GM12801 (cell line): Measurements from ENCODE around the gene RNASEH2B.

Experiments used
- TF ChIP-seq, protein P1 (sequence below): IDR thresholded peaks from one replicate; pipeline ENCODE4 v1.5.1; 2011; ENCODE audit warnings: control low read depth; ENCODE audit not compliant: insufficient read length; ENCODE audit errors: extremely low read depth

RNASEH2B gene

DNA sequence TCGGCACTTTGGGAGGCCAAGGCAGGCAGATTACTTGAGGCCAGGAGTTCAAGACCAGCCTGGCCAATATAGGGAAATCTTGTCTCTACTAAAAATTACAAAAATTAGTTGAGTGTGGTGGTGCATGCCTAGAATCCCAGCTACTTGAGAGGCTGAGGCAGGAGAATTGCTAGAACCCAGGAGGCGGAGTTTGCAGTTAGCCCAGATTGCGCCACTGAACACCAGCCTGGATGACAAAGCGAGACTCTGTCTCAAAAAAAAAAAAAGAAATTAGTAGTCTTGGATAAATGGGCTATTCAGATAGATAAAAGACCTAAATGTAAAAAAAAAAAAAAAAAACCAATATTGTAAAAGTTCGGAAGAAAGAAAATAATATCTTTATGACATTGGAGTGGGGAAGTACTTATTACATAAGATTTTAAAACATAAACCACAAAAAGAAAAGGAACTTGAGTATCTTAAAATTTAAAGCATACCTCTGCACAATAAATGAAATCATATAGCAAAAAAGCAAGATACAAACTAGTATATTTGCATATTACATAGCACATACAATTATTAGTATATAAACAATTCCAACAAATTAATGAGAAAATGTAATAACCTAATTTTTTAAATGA is 26.7 kb upstream of the RNASEH2B start:
- TF ChIP-seq, protein P1, sequence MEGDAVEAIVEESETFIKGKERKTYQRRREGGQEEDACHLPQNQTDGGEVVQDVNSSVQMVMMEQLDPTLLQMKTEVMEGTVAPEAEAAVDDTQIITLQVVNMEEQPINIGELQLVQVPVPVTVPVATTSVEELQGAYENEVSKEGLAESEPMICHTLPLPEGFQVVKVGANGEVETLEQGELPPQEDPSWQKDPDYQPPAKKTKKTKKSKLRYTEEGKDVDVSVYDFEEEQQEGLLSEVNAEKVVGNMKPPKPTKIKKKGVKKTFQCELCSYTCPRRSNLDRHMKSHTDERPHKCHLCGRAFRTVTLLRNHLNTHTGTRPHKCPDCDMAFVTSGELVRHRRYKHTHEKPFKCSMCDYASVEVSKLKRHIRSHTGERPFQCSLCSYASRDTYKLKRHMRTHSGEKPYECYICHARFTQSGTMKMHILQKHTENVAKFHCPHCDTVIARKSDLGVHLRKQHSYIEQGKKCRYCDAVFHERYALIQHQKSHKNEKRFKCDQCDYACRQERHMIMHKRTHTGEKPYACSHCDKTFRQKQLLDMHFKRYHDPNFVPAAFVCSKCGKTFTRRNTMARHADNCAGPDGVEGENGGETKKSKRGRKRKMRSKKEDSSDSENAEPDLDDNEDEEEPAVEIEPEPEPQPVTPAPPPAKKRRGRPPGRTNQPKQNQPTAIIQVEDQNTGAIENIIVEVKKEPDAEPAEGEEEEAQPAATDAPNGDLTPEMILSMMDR = no peak

DNA sequence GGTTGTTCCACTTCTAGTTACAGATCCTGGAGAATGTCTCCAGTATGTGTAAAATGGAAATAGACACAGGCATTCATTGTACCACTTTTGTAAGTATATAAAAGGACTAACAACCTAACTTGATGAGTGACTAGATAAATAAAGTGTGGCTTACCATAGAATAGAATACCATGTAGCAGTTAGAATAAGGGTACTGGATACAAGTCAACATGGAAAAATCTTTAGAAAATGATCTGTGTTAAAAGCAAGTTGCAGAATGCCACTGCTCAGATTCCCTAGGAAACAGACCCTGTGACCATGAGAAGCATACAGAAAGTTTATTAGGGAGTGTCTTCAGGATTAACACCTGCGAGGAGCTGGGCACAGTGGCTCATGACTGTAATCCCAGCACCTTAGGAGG is 25.9 kb upstream of the RNASEH2B start:
- TF ChIP-seq, protein P1 = no peak

DNA sequence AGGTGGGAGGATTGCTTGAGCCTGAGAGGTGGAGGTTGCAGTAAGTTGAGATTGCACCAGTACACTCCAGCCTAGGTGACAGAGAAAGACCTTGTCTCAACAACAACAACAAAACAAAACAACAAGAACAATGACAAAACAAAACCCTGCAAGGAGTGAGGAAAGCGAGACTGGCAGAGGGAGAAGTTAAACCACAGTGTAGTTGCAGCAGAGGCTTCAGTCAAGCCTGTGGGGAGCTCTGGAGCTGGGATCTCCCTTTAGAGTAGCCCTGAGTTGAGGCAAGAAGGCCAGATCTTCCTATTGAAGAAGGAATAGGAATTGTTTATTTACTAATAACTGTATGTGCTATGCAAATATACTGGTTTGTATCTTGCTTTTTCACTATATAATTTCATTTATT is 25.3 kb upstream of the RNASEH2B start:
- TF ChIP-seq, protein P1 = no peak

DNA sequence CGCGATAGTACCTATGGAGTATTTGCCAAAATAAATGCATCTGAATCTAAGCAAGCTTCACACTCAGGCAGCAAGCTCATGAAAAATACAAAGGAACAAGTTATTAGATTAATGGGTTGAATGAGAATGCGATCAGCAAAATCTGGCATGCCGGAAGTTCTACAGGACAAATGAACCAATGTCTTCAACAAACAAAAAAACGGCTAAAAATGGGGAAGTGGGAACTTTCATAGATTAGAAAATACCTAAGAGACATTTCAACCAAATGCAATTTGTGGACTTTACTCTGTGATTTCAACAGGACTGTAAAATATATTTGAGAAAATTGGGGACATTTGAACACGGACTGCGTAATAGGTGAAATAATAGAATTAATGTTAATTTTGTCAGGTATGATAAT is 22.4 kb upstream of the RNASEH2B start:
- TF ChIP-seq, protein P1 = no peak

DNA sequence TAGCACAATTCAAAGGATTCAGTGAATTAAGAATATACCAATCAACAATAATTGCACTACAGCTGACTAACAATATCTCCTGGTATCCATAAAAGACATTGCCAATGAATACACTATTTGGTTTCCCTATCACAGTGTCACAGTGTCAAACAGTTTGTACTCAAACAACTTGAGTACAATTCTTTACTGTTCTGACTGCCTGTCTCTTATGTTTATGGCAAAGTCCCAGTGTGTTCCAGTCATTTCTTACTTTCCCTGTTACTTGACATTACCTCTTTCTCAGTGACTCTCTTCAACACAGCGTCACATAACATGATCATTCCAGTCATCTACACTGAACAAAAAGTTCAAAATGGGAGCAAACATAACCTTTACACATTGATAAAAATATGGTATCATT is 21.2 kb upstream of the RNASEH2B start:
- TF ChIP-seq, protein P1 = no peak

DNA sequence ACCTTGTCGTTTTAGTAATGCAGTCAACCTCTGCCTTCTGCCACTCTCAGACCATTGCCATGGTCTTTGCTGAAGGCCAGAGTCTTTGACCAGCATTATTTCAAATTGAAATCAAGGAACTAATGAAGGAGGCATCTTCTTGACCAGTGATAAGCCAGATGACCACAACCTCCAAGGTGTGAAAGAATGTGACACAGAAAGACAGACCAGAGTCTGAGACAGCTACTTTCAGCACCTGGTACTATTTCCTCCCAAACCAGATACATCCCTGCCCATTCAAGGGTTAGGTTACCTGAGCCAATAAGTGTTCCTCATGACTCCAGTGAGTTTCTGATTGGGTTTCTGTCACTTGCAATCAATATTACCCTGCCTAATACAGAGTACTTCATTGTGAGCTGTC is 20.3 kb upstream of the RNASEH2B start:
- TF ChIP-seq, protein P1 = no peak

DNA sequence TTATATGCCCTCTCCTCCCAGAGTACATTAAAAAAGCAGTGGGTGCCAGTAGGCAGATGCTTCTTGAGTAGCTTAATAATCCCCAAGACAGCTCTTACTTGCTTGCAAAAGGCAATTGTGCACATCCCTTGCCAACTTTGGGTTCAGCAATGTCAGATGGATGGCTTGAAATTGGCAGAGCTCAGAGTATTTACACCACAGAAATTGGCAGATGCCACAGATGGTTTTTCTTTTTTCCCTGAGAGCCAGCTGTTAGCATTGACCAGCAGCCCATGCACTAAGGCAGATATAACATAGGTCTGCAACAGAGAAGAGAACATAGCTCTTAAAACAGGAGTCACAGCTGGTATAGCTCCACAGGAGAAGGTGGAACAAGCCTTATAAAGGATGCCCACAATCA is 18.4 kb upstream of the RNASEH2B start:
- TF ChIP-seq, protein P1 = no peak
